Right lobe of liver (tissue), 6 donors: Measurements from ENCODE around the gene RAB23. TPM values are rescaled to one million over a fixed set of nuclear protein-coding genes. Genes with fewer than 3 reads are reported as not detected.

ENCODE experiments used
- ATAC-seq, 4 donors: fragments of 200-7000 bp; cut with Tn5 transposase; one replicate each; pipeline ENCODE4 v1.9.1; 2020; ENCODE audit warnings: mild to moderate bottlenecking in 4 of 4, moderate library complexity in 4 of 4
- DNase-seq, 3 donors: peaks; one replicate each; pipeline ENCODE4 v3.0.0-alpha.2; 2020
- H3K27ac ChIP-seq, 3 donors: fragments of 200-600 bp; one replicate each; pipeline ENCODE4 v1.8.0; 2022
- H3K27me3 ChIP-seq, 2 donors: fragments of 200-600 bp; one replicate each; pipeline ENCODE4 v1.8.0; 2022
- H3K36me3 ChIP-seq, 4 donors: fragments of 200-600 bp; sonication (generic) in 1 of 4; one replicate each; pipeline versions ENCODE4 v1.5.1 to v1.8.0; 2017 to 2022; ENCODE audit warnings: control low read depth in 1 of 4
- H3K4me1 ChIP-seq, 4 donors: fragments of 200-600 bp; sonication (generic) in 1 of 4; one replicate each; pipeline versions ENCODE4 v1.5.1 to v1.8.0; 2017 to 2022; ENCODE audit warnings: control low read depth in 1 of 4
- H3K4me3 ChIP-seq, 3 donors: fragments of 200-600 bp; one replicate each; pipeline ENCODE4 v1.8.0; 2022
- H3K9me3 ChIP-seq, 4 donors: fragments of 200-600 bp; sonication (generic) in 1 of 4; one replicate each; pipeline versions ENCODE4 v1.5.1 to v1.8.0; 2017 to 2022; ENCODE audit warnings: control low read depth in 1 of 4
- CTCF ChIP-seq, 4 donors: fragments of 200-600 bp in 3 of 4; fragments of 450-650 bp in 1 of 4; IDR thresholded peaks; one replicate each; pipeline versions ENCODE4 v1.5.1 to v1.8.0; 2016 to 2022; ENCODE audit warnings: antibody characterized with exemption in 4 of 4, mild to moderate bottlenecking in 2 of 4
- POLR2A ChIP-seq: fragments of 450-650 bp; IDR thresholded peaks from one replicate; pipeline ENCODE4 v1.6.1; 2017; ENCODE audit warnings: antibody characterized with exemption, mild to moderate bottlenecking
- WGBS: methylation state at CpG from one replicate; pipeline ENCODE4 v1.1.6; 2018; ENCODE audit warnings: low coverage, low lambda C conversion rate; ENCODE audit not compliant: insufficient coverage; ENCODE audit errors: missing lambda C conversion rate; 5-methylcytosine and 5-hydroxymethylcytosine counted together
- intact Hi-C, 2 donors: fragments of 100-400 bp; cut with DNase I; formaldehyde crosslinking; loops; one replicate each; pipeline versions ENCODE4 v1.11.2 to v1.14.1; 2022
- total RNA-seq, 6 experiments: library from RNA; depleted of rRNA in 2 of 6; stranded (reverse); fragments of >200 nt in 2 of 6; fragmentation: NEBNext Ultra II Directional in 3 of 6; extraction: Animal tissue kit (Norgen Biotek cat#: 25700) in 3 of 6; gene quantifications; one replicate each; pipeline versions ENCODE4 v1.1.0 to v1.2.4, GENCODE V29; 2016 to 2023
- donor health status: DM: no; HTN: yes; CAD: no.
- donor health status: DM: no; HTN: no; CAD: no.
- donor health status: DM: no; HTN: no; CAD: no.
- donor health status: DM: no; HTN: yes; CAD: no.
- donor health status: DM: no; HTN: yes; CAD: no.

The RAB23 gene
- total RNA-seq, 6 experiments from 2014 or later: 2.0 to 3.1 (median 2.5) TPM

- WGBS: 92% methylated on average over 11 of the region's 11 CpGs
- Histone ChIP-seq H3K9me3 (no peaks in the 10 kb centered on the region), H3K36me3 (peaks cover 0 to 34% (median 0%) of the 10 kb centered on the region in 4 donors), H3K27me3 (no peaks in the 10 kb centered on the region), H3K27ac (no peak overlapping the region), H3K4me1 (no peaks in the 10 kb centered on the region), H3K4me3 (no peak overlapping the region)
- DNase-seq (no peak), ATAC-seq (no peak)
- intact Hi-C loops: no loop called here
- no peak for TF ChIP-seq POLR2A
Observed at GRCh38 chr6:57138026-57138425, 84.1 kb downstream of the RAB23 start.

GRCh38 chr6:57137350-57137749 lies 84.8 kb downstream of the RAB23 start:
- no peak overlapping the region for H3K4me3 ChIP-seq
- no peak for TF ChIP-seq CTCF (IDR thresholded peaks at IDR 0.05)
- no peaks in the 10 kb centered on the region for H3K9me3 ChIP-seq
- DNase-seq (no peak), ATAC-seq (no peak)
- peaks cover 0 to 33% (median 0%) of the 10 kb centered on the region in 4 donors for H3K36me3 ChIP-seq
- 67% methylated on average over 2 of the region's 2 CpGs for WGBS
- intact Hi-C loops: no loop called here
- H3K27me3 ChIP-seq: no peaks in the 10 kb centered on the region
- H3K4me1 ChIP-seq: no peaks in the 10 kb centered on the region
- H3K27ac ChIP-seq: no peak overlapping the region

Other genes starting within 250 kb of the RAB23 start
- 1 to 10 TPM; 3.2 to 6.5 (median 4.5) TPM for gene KIAA1586, start 175.6 kb downstream of the RAB23 start, total RNA-seq
- 10 to 100 TPM; 14.4 to 24.9 (median 19.1) TPM for gene ZNF451, start 132.1 kb downstream of the RAB23 start, total RNA-seq
- 1 to 10 TPM; 2.8 to 6.2 (median 4.3) TPM for gene BAG2, start 50.0 kb downstream of the RAB23 start, total RNA-seq
- gene PRIM2, start 95.3 kb upstream of the RAB23 start, total RNA-seq: 1 to 10 TPM; 2.8 to 5.8 (median 3.7) TPM